Inflammatory macrophage (primary cell): ENCODE data around the gene POU2F1.
"Not testable (repeated sequence)": the region's sequence is repeated elsewhere in the genome, so short reads cannot be mapped to it uniquely, and the experiment has no call there.

ENCODE experiments used
- DNase-seq, 2 donors: peaks; one replicate each; pipeline ENCODE4 v3.0.0-alpha.2; 2020 to 2022

Gene POU2F1

GRCh38 chr1:167231873-167232450 lies 11.3 kb downstream of the POU2F1 start:
- DNase-seq = no peak

- no peak for DNase-seq
Observed at GRCh38 chr1:167232801-167233200, 12.1 kb downstream of the POU2F1 start.

GRCh38 chr1:167233373-167233772 lies 12.7 kb downstream of the POU2F1 start:
- no peak for DNase-seq

- no peak for DNase-seq
Observed at GRCh38 chr1:167237000-167237399, 16.3 kb downstream of the POU2F1 start.

- DNase-seq = no peak
Observed at GRCh38 chr1:167238713-167239112, 18.0 kb downstream of the POU2F1 start.

- DNase-seq = no peak
Observed at GRCh38 chr1:167239257-167239656, 18.6 kb downstream of the POU2F1 start.

- DNase-seq = peak; percentile 47
Observed at GRCh38 chr1:167244244-167244643, 23.6 kb downstream of the POU2F1 start.

GRCh38 chr1:167245168-167245567 lies 24.5 kb downstream of the POU2F1 start:
- DNase-seq = not testable (repeated sequence)

GRCh38 chr1:167246971-167247370 lies 26.3 kb downstream of the POU2F1 start:
- no peak for DNase-seq

GRCh38 chr1:167247754-167248153 lies 27.1 kb downstream of the POU2F1 start:
- no peak for DNase-seq

GRCh38 chr1:167248707-167249642 lies 28.3 kb downstream of the POU2F1 start:
- no peak for DNase-seq

GRCh38 chr1:167249702-167250101 lies 29.0 kb downstream of the POU2F1 start:
- DNase-seq = no peak

GRCh38 chr1:167250482-167250881 lies 29.8 kb downstream of the POU2F1 start:
- no peak for DNase-seq

GRCh38 chr1:167251472-167251871 lies 30.8 kb downstream of the POU2F1 start:
- DNase-seq = no peak

- no peak for DNase-seq
Observed at GRCh38 chr1:167252986-167253385, 32.3 kb downstream of the POU2F1 start.

- no peak for DNase-seq
Observed at GRCh38 chr1:167258858-167259257, 38.2 kb downstream of the POU2F1 start.

- no peak for DNase-seq
Observed at GRCh38 chr1:167262836-167263235, 42.1 kb downstream of the POU2F1 start.

- no peak for DNase-seq
Observed at GRCh38 chr1:167263344-167263743, 42.7 kb downstream of the POU2F1 start.

GRCh38 chr1:167263819-167264464 lies 43.3 kb downstream of the POU2F1 start:
- DNase-seq = peak; percentile 24 to 56

GRCh38 chr1:167266965-167267364 lies 46.3 kb downstream of the POU2F1 start:
- DNase-seq = no peak

- DNase-seq = no peak
Observed at GRCh38 chr1:167268347-167268787, 47.7 kb downstream of the POU2F1 start.

- no peak for DNase-seq
Observed at GRCh38 chr1:167270349-167271092, 49.8 kb downstream of the POU2F1 start.
